GM12873 (cell line): ENCODE measurements around the gene PTPMT1.

ENCODE experiments used
- TF ChIP-seq, protein P1 (sequence below): IDR thresholded peaks from 2 replicates; pipeline ENCODE4 v1.5.1; 2012; ENCODE audit warnings: low read depth, mild to moderate bottlenecking, moderate library complexity, low read length, control low read depth; ENCODE audit not compliant: insufficient read depth; ENCODE audit errors: missing control alignments

PTPMT1 gene

DNA sequence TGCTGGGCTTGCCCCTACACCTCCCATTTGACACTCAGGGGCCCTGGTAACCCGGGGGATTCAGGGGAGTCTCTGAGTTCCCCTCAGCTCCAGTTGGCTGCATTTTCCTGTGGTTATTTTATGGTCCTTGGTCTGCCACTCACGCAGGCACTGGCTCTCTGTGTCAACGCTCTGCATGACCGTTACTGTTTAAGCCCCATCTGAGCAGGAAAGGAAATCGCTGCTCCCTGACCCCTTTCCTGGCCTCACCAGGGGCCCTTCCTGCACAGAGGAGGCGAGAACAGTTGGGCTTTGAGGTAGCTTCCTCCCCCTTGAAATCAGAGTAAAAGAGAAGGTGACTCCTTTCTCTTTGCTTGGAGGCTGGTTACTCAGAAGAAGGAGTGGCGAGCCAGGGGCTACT lies 26.4 kb downstream of the PTPMT1 start:
- TF ChIP-seq, protein P1, sequence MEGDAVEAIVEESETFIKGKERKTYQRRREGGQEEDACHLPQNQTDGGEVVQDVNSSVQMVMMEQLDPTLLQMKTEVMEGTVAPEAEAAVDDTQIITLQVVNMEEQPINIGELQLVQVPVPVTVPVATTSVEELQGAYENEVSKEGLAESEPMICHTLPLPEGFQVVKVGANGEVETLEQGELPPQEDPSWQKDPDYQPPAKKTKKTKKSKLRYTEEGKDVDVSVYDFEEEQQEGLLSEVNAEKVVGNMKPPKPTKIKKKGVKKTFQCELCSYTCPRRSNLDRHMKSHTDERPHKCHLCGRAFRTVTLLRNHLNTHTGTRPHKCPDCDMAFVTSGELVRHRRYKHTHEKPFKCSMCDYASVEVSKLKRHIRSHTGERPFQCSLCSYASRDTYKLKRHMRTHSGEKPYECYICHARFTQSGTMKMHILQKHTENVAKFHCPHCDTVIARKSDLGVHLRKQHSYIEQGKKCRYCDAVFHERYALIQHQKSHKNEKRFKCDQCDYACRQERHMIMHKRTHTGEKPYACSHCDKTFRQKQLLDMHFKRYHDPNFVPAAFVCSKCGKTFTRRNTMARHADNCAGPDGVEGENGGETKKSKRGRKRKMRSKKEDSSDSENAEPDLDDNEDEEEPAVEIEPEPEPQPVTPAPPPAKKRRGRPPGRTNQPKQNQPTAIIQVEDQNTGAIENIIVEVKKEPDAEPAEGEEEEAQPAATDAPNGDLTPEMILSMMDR = no peak

DNA sequence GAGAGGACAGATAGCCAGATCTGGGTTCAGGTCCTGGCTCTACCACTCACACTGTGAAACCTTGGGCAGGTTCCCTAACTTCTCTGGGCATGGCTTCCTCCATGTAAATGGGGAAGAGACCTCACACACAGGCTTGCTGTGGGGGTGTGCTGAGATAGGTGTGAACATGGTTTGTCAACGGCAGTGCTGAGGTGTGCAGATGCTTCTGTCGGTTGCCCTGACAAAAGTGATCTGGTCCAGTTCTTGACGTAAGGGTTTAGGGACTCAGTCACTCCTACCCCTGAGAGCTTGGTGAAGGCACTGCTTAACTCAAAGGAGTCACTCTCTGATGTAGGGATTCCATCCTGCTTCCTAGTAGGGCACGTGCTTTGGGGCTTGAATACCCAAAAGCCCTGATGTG lies 26.9 kb downstream of the PTPMT1 start:
- TF ChIP-seq, protein P1 = no peak

DNA sequence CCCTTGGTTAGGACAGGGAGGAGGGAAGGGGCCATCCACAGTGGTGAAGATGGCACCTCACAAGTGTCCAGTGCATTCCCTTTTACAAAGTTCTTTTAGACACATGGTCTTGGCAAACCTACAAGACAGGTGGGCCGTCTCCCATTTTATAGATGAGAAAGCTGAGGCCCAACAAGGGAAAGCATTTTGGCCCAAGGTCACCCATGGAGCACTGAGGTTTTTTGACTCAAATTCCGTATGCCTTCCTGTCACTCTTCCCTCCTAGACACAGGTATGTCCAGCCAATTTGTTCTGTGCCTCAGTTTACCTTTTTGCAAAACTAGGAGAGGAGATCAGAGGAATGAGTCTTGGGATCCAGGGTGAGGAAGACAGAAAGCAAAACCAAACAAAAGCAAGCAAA lies 27.6 kb downstream of the PTPMT1 start:
- TF ChIP-seq, protein P1 = no peak

DNA sequence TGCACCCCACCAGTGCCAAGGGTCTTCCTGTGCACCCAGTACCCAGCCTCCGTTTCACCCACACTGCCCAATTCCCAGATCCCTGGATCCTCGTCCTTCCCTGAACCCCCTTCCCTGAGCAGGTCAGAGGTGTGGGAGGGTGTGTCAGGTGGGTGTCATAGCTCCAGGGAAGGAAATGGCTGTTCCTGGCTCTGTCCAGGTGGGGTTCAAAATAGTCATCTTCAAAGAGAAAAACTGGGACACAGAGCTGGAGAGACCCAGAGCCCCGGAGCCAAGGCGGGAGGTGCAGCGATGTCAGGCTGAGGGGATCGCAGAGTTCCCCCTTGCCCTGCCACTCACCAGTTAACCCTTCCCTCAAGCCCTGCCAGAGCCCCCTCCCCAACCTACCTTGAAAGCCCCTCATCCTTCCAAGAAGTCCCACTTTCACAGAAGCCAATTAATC lies 28.1 kb downstream of the PTPMT1 start:
- TF ChIP-seq, protein P1 = no peak

DNA sequence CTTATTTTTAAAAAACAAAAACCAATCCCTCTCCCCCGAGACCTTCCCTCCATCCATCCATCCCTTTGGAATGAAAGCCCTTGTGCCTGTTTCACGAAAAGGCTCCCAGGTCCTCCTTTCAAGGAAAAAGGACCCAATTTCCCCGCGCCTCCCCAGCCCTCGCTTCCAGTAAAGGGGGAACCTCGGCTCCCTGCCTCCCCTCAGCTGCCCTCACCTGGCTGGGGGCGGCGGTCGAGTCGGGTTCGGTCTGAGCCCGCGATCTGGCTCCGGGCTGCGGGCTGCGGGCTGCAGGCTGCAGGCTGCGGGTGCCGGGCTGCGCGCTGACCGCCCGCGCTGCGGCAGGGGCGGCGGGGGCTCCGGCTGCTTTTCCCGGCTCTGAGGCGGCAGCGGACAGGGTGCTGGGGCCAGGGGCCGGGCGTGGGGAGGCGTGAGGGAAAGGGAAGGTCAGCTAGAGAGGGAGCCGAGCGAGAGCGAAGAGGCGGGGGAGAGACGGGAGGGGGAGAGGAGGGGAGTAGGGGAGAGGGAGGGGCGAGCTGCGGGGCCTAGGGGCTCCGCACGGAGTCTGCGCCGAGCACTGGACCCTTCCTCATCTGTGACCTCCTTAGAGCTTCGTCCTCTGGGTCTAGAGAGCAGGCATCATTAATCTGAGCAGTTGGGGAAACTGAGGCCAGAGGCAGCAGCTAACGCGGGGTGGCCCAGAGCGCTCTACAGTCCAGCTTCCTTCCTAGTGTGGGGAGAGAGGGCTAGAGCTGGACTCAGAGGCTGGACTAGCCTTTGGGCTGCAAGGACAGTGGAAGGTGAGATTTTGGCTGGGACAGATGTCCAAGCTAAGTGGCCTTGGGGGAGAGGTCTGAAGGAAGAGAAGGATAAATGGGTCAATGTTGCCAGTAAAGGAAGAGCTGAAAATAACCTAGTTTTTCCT lies 28.8 kb downstream of the PTPMT1 start, which contains the start of gene C1QTNF4:
TSS of gene C1QTNF4 (minus strand) at position 478 of the 922 bp plus-strand sequence. CDS start 3,601 bp downstream, outside the sequence.
- TF ChIP-seq, protein P1 = no peak

DNA sequence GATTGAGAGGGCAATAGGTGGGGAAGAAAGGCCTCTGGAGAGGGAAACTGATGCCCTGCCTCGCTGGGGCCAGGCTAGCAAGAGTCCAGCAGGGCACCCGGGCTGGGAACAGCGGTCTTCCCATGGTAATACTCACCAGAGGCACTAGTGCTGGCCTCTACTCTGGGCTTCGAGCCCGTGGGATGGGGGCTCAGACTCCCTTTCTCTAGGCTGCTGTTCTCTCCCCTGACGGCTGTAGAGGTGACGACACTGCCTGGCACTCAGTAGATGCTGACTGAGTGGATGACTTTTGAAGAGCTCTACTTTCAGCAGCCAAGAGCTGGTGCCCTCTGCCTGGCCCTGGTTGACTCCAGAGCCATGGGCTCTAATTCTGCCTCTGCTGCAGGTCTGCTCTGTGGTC lies 29.6 kb downstream of the PTPMT1 start:
- TF ChIP-seq, protein P1 = no peak

DNA sequence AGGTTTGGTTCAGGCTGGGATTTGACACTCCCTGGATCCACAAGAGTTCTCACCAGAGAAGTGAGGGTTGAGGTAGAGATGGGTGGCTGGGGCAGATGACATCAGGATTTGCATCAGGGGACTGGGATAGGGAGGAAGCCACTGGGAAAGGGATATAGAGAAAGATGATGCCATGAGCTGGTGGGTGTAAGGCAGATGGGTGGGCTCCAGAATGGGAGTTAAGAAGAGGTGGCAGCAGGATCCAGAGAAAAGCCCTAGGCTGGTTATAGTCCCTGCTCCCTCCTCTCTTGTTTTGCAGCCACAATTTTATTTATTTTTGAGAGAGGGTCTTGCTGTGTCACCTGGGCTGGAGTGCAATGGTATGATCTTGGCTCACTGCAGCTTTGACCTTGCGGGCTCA lies 30.6 kb downstream of the PTPMT1 start:
- TF ChIP-seq, protein P1 = no peak
